ENCODE results near the gene TBC1D22B.
"Not testable (repeated sequence)": the region's sequence is repeated elsewhere in the genome, so short reads cannot be mapped to it uniquely, and the experiment has no call there.

The TBC1D22B gene

GRCh38 chr6:37265860-37266259, 8.3 kb downstream of the TBC1D22B start:
- DNase-seq (ENCODE audit: low read depth in 2 of 2), result no peak

DNA sequence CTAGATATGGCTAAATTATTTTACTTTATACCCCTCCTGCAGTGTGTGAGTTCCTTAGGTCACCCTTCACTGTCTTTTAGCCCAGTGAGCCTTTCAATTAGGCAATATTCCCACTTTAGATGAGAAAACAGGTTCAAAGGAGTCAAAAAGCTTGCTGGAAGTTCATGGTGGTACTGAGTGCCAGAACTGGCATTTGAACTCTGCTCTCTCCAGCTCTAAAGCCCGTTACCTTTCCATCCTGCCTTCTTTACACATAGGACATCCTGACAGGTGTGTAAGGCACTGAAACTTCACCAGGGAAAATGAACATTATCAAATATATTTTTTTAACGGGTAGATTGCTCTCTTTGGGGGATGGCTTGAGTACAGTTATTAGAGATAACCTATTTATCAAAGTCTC, 11.5 kb downstream of the TBC1D22B start:
- no peak for DNase-seq (ENCODE audit: low read depth in 2 of 2)

GRCh38 chr6:37272834-37273566, 15.4 kb downstream of the TBC1D22B start:
- DNase-seq (ENCODE audit: low read depth in 2 of 2), result no peak

DNA sequence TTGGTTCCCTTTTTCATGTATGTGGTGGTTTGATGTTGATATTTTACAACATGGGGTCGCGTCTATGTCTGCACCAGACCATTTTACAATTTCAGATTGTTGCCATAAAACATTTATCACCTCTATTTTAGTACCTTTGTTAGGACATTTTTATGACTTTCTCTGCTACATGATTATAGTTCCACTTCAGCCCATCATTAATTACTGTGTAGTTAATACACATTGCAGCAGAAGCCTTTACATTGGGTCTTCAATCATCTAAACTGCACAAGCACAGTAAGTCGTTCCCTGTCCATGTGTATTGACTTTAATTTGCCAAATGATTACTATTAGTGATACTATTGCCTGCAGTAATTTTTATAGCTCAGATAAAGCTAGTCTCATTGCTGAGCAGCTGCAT, 16.1 kb downstream of the TBC1D22B start:
- no peak for DNase-seq (ENCODE audit: low read depth in 2 of 2)

DNA sequence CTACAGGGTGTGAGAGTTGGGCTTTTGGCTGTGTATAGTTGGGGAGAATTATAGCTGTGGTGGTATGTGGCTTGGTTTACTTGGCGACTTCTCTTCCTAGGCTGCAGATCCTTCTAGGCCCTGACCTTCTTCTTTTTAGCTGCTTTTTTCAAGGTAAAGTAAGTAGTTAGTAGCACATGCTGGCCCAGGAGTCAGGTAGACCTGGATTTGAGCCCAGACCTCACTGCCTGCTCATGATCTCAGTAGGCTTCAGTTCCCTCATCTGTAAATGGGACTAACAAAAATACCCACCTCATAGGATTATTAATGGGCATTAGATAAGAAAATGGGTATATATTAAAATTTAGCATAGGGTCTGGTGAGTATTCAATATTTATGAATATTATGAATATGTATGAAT, 17.8 kb downstream of the TBC1D22B start:
- no peak for DNase-seq (ENCODE audit: low read depth in 2 of 2)

DNA sequence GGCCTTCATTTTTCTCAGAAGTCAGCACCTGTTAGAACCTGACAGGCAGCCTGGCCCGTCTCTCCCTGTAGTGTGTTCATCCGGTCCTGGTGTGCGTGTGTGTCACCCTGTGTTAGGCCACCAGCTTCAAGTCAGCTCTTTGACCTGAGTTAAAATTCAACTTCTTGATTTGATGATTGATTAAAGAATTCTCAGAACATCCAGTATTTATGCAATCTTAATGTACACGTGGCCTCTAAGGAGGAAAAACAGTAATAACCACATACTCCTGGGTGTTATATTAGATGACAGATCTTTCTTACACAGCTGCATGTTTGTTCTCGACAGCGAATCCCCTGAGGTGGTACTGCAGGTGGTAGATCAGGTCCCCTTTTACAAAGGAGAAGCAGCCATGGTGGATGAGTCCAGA, 19.4 kb downstream of the TBC1D22B start:
- no peak for DNase-seq (ENCODE audit: low read depth in 2 of 2)

GRCh38 chr6:37279366-37280134, 22.0 kb downstream of the TBC1D22B start:
- no peak for DNase-seq (ENCODE audit: low read depth in 2 of 2)

- no peak for DNase-seq (ENCODE audit: low read depth in 2 of 2)
Measured at GRCh38 chr6:37280162-37280887, 22.8 kb downstream of the TBC1D22B start.

DNA sequence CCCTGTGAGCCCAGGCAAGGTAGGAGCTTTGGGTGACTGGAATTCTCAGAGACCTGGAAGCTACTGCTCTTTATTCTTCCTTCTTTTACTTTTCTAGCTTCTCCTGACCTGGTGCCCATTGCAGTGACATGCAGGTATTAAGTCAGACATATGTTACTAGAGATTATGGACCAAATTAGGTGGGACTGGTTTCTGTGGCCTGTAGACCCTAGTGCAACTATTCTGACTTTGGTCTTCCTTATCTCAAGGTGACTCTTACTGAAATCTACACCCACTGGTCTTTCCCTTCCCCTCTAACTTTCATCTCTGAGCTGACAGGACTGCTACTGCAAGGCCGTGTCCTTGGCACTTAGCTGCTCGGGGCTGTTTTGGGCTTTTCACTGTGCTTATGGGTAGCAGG, 24.8 kb downstream of the TBC1D22B start:
- no peak for DNase-seq (ENCODE audit: low read depth in 2 of 2)

DNA sequence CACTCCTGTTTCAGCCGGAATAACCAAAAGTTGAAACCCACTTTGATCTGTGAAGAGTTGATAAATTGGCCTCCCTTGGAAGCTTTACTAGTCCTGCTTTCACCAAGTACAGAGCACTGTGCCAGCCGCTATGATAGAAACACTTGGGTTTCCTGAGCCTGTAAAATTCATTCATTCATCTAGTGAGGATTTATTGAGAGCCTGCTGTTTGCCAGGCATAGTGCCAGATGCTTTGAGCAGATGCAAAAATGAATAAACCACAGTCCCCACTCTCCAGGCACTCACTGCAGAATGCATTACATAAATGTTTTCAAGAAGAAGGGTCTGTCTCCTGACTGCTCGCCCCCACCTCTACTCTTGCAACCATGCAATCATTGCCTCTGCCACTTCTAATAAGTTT, 25.7 kb downstream of the TBC1D22B start:
- DNase-seq (ENCODE audit: low read depth in 2 of 2), result no peak

DNA sequence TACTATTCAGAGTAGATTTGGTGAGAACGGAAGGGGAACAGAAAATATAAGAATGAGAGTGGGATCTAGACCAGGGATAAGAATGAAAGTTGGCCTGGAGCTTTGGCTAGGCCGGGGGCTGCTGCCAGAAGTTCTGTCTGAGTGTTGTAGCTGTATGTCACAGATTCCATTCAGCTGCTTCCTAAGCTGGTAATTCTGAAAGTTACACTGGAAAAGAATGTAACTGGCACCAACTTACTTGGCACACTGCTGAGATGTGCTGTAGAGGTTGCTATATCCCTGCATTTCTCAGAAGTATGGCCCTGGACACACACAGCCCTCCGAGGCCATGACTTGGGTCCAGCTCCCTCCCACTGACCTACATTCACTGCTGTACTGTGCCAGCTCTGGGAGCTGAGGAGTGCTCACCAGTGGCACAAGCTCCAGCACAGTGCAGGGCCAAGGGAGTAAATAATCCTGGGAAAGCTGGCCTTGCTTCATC, 26.1 kb downstream of the TBC1D22B start:
- DNase-seq (ENCODE audit: low read depth in 2 of 2), result no peak

- no peak for DNase-seq (ENCODE audit: low read depth in 2 of 2)
Measured at GRCh38 chr6:37284781-37285180, 27.2 kb downstream of the TBC1D22B start.

DNA sequence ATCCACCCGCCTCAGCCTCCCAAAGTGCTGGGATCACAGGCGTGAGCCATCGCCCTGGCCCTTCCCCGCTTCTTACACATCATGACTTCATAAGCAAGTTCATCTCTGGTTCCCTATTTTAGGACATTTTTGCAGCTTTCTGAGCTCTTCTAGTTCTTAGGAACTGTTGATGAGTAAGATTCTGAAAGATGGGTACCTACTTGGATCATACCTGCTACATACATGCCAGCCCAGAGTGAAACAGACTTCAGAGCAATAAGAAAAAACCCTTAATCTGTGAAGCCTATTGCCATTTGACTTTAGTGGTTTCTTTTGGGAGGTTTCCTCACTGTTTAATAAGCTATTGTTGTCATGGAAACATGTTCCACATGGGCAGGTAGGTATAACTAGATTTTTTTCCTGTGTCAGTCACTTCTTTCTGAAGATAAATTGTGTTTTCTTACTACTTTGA, 28.3 kb downstream of the TBC1D22B start:
- DNase-seq (ENCODE audit: low read depth in 2 of 2), result no peak

DNA sequence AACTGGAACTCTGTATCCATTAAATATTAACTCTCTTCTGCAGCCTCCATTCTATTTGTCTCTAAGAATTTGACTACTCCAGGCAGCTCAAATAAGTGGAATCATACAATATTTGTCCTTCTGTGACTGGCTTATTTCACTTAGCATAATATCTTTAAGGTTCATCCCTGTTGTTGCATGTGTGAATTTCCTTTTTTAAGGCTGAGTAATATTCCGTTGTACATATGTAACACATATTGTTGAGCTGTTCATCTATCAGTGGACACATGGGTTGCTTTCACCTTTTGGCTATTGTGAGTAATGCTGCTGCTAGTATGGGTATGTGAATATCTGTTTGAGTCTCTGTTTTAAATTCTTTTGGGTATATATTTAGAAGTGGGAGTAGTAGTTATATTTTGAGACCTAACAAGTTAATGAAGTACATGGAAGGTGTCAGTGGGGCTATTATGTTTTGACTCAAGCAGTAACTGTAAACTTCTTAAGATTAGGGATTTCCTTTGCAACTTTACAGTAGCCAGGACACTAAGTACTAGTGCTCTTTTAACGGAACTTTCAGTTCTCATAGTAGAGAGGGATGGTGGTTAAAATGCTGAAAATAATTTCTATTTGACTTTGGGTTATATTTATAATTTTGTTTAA, 30.1 kb downstream of the TBC1D22B start:
- no peak for DNase-seq (ENCODE audit: low read depth in 2 of 2)

DNA sequence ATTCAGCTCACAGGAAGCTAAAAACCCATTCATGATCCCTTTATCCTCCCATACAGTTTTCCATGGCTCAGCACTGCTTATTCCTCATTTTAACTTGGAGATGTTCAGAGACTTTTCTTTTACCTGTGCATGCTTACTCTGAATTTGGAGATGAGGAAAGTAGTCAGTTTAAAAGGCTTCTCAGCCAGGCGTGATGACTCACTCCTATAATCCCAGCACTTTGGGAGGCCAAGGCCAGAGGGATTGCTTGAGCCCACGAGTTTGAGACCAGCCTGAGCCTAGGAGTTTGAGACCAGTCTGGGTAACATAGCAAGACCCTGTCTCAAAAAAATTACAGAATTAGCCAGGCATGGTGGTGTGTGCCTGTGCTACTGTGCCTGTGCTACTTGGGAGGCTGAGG, 30.7 kb downstream of the TBC1D22B start:
- no peak for DNase-seq (ENCODE audit: low read depth in 2 of 2)

GRCh38 chr6:37289931-37290330, 32.4 kb downstream of the TBC1D22B start:
- DNase-seq (ENCODE audit: low read depth in 2 of 2), result no peak

DNA sequence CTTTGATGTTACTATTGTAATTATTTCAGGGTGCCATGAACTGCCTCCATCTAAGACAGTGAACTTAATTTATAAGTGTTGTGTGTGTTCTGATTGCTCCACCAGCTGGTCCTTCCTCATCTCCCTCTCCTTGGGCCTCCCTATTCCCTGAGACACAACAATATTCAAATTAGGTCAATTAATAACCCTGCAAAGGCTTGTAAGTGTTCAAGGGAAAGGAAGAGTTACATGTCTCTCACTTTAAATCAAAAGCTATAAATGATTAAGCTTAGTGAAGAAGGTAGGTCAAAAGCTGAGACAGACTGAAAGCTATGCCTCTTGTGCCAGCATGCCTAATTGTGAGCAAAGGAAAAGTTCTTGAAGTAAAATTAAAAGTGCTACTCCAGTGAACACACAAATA, 35.9 kb downstream of the TBC1D22B start:
- DNase-seq (ENCODE audit: low read depth in 2 of 2), result no peak

- not testable (repeated sequence) for DNase-seq (ENCODE audit: low read depth in 2 of 2)
Measured at GRCh38 chr6:37297637-37298036, 40.1 kb downstream of the TBC1D22B start.

DNA sequence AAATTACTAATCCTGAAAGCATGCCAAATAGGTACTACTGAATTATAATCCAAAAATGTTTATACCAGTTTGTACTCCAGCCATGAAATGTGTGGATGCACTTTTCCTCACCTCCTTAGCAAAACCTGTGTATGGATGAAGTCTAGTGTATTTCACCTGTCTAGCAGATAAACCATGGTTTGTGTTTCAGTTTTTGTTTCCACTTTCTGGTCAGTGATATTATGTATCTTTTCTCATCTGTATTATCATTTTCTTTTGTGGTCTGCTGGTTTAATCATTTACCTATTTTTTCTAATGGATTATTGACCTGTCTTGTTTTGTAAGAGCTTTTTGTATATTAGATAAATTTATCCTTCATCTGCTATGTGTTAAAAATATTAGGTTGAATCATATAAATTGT, 41.4 kb downstream of the TBC1D22B start:
- no peak for DNase-seq (ENCODE audit: low read depth in 2 of 2)

GRCh38 chr6:37299990-37300389, 42.4 kb downstream of the TBC1D22B start:
- DNase-seq (ENCODE audit: low read depth in 2 of 2), result no peak

- DNase-seq (ENCODE audit: low read depth in 2 of 2), result no peak
Measured at GRCh38 chr6:37302086-37302686, 44.6 kb downstream of the TBC1D22B start.
